GM20431 (cell line): ENCODE results near the gene PSMD11.

Source experiments
- in situ Hi-C: fragments of 300-500 bp; cut with MseI, MboI; formaldehyde crosslinking; loops from one replicate; pipeline ENCODE4 v1.15.0; 2020; ENCODE audit warnings: low sequenced_read_pairs; ENCODE audit not compliant: unreplicated experiment

PSMD11 gene

DNA sequence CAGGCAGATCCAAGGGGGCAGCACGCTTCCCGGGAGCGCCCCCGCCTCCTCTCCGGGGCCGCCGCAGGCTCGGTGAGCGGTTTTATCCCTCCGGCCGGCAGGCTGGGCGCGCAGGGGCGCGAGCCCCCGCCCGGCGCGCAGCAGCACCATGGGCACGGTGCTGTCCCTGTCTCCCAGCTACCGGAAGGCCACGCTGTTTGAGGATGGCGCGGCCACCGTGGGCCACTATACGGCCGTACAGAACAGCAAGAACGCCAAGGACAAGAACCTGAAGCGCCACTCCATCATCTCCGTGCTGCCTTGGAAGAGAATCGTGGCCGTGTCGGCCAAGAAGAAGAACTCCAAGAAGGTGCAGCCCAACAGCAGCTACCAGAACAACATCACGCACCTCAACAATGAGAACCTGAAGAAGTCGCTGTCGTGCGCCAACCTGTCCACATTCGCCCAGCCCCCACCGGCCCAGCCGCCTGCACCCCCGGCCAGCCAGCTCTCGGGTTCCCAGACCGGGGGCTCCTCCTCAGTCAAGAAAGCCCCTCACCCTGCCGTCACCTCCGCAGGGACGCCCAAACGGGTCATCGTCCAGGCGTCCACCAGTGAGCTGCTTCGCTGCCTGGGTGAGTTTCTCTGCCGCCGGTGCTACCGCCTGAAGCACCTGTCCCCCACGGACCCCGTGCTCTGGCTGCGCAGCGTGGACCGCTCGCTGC is 43.3 kb downstream of the PSMD11 start:
- in situ Hi-C loops, result loop anchor here (25.0 kb wide), 1 partner anchor 125 kb away; no protein-coding TSS in a partner anchor

- in situ Hi-C loops, result loop anchor here (25.0 kb wide), 1 partner anchor 124 kb away; no protein-coding TSS in a partner anchor
Observed at GRCh38 chr17:32488177-32488542, 43.9 kb downstream of the PSMD11 start.

GRCh38 chr17:32488604-32489180 is 44.4 kb downstream of the PSMD11 start:
- in situ Hi-C loops, result loop anchor here (25.0 kb wide), 1 partner anchor 124 kb away; no protein-coding TSS in a partner anchor

DNA sequence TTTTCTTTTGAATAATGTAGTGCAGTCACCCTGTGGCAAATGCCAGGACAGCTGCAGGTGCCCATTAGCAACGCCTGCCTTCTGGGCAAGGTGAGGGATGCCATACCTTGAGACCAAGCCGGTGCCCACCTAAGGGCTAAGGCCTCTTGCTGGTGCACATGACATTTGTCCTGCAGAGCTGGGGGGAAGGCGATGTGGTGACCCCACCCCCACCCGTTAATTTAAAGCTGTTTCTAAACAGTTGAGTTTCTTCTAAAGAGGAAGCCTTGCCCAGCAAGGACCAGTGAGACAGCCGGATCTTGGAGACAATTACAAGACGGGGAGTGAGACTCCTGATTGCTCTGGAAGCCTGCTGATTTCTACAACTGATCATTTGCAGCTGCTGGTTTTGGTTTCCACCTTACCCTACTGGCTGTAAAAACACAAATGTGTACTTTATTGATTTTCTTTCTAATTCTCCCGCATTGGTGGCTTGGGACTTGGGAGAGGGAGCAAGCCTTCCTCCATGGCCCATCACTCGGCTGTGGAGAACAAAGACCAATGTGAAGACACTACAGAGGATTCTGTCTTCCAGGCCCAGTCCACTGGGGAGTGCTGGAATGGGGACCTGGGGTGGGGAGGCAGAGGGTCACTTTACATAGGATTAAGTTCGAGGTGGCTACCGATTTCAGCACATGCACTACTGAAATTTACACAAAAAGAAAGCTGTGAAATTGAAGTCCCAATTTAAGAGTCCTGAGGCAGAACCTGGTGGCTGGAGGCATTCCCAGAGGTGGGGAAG is 45.2 kb downstream of the PSMD11 start:
- in situ Hi-C loops, result loop anchor here (25.0 kb wide), 1 partner anchor 123 kb away; no protein-coding TSS in a partner anchor

DNA sequence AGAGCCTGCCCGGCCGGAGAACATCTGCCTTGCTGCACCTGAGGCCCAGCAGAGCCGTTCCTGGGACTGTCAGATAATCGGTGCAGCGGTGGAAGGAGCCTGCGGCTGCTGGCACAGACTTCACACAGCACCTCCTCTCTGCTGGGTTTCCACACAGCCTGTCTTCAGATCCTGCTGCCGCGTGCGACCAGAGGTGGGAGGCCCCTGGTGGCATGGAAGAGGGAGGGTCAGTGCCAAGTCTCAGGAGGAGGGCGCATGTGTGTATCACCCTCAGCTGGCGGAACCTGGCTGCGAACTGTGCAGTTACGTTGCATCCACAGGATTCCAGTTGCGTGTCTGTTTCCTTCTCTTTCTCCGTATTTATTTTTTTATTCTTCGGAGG is 45.8 kb downstream of the PSMD11 start:
- in situ Hi-C loops, result loop anchor here (25.0 kb wide), 1 partner anchor 122 kb away; no protein-coding TSS in a partner anchor

DNA sequence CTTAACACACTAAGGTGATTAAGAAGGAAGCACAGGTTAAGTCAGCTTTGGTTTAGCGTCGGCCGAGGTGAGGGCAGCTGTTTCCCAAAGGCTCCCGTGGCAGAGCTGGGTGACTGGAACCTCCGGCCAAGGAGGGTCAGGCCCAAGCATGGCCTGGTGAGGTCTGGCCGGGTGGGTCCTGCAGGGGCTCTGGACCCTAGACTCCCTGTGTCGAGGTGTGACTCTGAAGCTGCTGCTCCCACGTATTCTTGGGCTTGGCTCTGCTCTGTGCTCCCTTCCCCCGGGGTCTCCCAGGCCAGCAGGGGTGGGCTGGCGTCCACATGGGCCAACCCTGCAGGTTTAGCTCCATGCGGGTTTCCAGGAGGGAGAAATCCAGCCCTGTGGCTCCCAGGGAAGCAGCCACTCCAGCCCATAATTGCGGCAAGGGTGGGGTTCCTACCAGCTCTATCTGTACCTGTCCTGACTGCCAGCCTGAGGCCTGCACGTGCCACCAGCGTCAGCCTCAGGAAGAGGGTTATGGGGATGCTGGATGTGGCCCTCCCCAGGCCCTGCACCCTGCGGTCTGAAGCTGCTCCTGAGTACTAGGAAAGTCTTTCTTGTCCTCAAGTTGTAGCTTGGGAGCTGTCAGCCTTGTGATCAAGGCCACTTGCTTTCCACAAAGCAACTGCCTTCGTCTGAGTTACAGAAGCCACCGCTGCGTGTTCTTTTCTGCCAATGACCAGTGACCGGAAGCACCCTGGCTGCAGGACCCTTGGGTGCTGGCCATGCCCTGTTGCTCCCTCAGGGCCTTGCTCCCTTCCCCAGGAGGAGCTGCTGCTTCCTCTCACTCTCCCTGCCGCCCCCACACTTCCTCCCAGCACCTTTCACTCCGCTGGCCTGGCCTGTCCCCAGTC is 47.3 kb downstream of the PSMD11 start:
- in situ Hi-C loops, result loop anchor here (25.0 kb wide), 1 partner anchor 121 kb away; no protein-coding TSS in a partner anchor

DNA sequence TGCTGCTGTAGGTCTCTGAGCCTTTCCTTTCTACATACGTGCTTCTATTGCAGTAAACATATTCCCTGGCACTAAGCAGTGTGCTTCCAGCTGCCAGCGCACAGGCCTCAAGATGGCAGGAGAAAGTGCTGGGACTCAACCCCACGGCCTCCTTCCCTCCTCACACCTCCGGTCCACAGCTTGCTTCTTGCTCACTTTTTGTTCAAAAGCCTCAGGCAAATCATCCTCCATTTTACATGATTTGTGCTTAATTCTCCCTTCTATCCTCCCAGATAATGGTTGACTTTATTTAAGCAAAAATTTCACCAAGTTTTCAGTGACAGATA is 47.9 kb downstream of the PSMD11 start:
- in situ Hi-C loops, result loop anchor here (25.0 kb wide), 1 partner anchor 120 kb away; no protein-coding TSS in a partner anchor

GRCh38 chr17:32492648-32493289 is 48.5 kb downstream of the PSMD11 start:
- in situ Hi-C loops, result loop anchor here (25.0 kb wide), 1 partner anchor 120 kb away; no protein-coding TSS in a partner anchor

GRCh38 chr17:32493571-32493970 is 49.3 kb downstream of the PSMD11 start:
- in situ Hi-C loops, result loop anchor here (25.0 kb wide), 1 partner anchor 119 kb away; no protein-coding TSS in a partner anchor

DNA sequence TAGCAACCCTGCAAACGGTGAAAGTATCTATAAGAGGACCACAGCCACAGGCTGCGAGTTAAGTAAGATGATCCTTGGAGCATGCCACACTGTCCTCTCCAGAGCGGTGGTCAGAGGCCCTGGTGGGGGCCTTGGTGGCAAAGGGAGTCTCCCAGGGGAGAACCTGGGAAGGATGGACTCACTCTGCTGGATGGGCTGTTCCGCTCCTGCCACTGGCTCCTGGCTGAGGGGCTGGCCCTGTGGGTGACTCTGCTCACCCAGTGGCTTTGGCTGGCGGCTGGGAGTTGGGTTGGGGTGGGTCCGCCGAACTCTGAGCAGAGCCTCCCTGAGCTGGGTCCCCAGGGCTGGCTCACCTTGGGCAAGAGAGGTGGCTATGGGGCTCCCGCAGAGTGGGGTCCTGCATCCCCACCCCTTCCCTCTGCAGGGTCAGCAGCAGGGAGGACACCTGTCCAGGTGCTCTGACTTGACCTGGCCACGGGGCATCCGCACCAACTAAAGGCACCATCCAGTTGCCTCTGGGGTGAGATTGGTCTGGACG is 49.7 kb downstream of the PSMD11 start:
- in situ Hi-C loops, result loop anchor here (25.0 kb wide), 1 partner anchor 118 kb away; no protein-coding TSS in a partner anchor

DNA sequence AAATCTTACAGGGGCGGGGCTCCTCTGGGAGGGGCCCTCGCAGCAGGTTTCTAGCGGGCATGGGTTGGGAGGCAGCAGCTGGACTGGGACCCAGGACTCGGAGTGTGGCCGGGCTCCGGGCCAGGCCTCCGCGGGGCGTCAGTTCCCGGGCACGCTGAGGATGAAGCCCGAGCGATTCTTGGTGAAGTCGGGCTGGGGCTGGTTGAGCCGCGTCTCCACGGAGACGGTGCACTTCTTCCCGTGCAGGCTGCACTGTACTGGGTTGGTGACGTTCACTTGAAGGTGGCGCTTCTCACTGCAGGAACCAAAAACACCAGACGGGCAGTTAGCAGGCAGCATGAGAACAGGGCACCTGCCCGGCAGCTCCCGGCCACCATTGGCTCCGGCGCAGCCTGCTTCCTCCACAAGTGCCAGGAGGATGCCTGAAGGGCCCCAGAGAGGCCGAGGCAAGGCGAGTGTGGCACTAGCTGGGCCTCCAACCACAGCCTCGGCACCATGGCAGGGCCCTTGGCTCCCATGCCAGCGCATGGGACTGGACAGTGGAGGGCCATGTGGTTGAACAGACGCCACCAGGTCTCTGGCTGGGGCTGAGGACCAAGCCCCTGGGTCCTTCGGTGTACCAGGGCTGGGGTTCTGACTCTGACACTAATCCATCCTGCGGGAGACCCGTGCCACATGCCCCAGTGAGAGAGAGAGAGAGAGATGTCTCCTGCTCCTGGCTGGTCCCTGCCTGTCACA is 50.5 kb downstream of the PSMD11 start:
- in situ Hi-C loops, result loop anchor here (25.0 kb wide), 1 partner anchor 118 kb away; no protein-coding TSS in a partner anchor

DNA sequence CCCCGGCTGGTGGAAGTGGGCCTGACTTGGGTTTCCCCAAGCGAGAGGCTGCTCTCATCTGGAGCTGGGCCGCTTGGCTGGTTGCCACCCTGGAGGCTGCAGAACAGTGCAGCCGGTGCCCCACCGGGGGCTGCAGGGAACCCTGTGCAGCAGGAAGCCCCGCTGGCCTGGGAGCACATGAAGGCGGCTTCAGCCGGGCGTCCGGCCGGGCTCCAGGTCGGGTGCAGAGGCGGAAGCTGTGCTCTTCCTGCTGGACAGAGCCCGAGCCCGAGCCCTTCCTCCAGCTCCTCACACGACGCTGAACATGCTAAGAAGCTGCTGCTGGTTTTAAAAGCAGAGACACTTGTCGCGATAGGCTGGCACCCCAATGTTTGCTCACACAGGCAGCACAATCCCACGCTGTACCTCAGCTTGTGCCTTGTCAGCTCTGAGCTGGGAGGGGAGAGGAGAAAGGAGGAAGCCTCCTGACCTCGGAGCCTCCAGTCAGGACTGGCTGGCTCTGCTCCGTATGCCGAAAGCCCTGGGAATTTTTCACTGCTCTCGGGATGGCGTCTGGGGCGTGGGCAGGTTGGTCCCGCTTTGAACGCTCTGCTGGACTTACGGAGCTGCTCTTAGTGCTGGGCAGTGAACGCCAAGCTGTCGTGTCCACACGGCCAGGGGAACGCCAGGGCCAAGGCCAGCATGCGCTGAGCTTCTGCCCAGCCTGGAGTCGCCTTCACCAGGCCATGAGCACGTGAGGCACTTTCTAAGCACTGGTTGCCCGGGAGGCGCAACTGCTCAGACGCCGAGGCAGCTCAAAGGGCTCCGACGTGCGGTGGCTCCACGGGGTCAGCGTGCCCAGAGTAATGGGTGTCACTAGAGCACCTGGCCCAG is 51.3 kb downstream of the PSMD11 start:
- in situ Hi-C loops, result loop anchor here (25.0 kb wide), 1 partner anchor 117 kb away; no protein-coding TSS in a partner anchor

GRCh38 chr17:32496395-32497073 is 52.2 kb downstream of the PSMD11 start:
- in situ Hi-C loops, result loop anchor here (25.0 kb wide), 1 partner anchor 116 kb away; no protein-coding TSS in a partner anchor

GRCh38 chr17:32497431-32498205 is 53.3 kb downstream of the PSMD11 start:
- in situ Hi-C loops, result loop anchor here (25.0 kb wide), 1 partner anchor 115 kb away; no protein-coding TSS in a partner anchor

DNA sequence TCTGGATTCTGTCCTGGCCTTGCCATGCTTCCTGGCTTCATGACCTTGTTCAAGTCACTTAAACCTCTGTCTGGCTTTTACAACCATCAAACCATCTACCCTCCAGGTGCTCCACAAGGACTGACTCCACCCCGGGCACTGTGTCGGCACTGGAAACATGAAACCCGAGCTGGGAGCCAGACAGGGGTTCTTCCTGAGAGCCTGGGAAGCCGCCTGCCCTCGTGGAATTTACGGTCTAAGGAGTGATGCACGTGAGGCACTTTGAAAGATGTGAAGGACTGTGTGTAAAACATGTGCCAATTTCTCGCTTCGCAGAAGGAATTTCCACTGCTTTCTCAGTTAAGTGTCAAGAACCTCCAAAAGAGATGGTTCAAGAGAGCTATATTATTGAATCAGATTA is 54.1 kb downstream of the PSMD11 start:
- in situ Hi-C loops, result loop anchor here (25.0 kb wide), 1 partner anchor 114 kb away; no protein-coding TSS in a partner anchor

DNA sequence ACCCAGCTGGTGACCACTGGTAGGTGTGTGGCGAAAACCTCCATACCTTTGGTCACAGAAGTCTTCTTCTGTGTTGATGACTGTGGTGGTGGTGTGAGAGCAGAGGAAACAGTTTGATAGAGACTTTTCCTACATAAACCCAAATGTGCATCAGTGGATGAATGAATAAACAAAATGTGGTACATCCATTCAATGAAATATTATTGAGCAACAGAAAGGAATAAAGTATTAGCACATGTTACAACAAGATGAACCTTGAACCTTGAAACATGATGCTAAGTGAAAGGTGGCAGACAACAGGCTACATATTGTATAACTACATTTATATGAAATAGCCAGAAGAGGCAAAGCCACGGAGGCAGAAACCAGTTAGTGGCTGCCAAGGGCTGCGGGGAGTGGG is 57.7 kb downstream of the PSMD11 start:
- in situ Hi-C loops, result no loop called here
